ENCODE data around the gene ACVR2A.

The ACVR2A gene

GRCh38 chr2:147854557-147855134 is 9.8 kb downstream of the ACVR2A start:
- Histone ChIP-seq H3K4me3 (no peak overlapping the region), H3K27ac (no peak overlapping the region)
- DNase-seq (ENCODE audit: low spot score): no peak
- no peak for TF ChIP-seq CTCF (IDR thresholded peaks at IDR 0.05)

- DNase-seq (ENCODE audit: low spot score): no peak
- no peak for TF ChIP-seq CTCF (IDR thresholded peaks at IDR 0.05)
- no peak overlapping the region for H3K4me3 ChIP-seq
- H3K27ac ChIP-seq: no peak overlapping the region
Measured at GRCh38 chr2:147855316-147855715, 10.5 kb downstream of the ACVR2A start.

GRCh38 chr2:147855977-147856376 is 11.1 kb downstream of the ACVR2A start:
- Histone ChIP-seq H3K4me3 (no peak overlapping the region), H3K27ac (no peak overlapping the region)
- TF ChIP-seq CTCF (IDR thresholded peaks at IDR 0.05): no peak
- DNase-seq (ENCODE audit: low spot score): no peak

- Histone ChIP-seq H3K27ac (no peak overlapping the region), H3K4me3 (no peak overlapping the region)
- no peak for TF ChIP-seq CTCF (IDR thresholded peaks at IDR 0.05)
- DNase-seq (ENCODE audit: low spot score): no peak
Measured at GRCh38 chr2:147860009-147860408, 15.2 kb downstream of the ACVR2A start.

- Histone ChIP-seq H3K4me3 (no peak overlapping the region), H3K27ac (no peak overlapping the region)
- no peak for TF ChIP-seq CTCF (IDR thresholded peaks at IDR 0.05)
- DNase-seq (ENCODE audit: low spot score): no peak
Measured at GRCh38 chr2:147862859-147863516, 18.2 kb downstream of the ACVR2A start.

- DNase-seq (ENCODE audit: low spot score): no peak
- Histone ChIP-seq H3K27ac (no peak overlapping the region), H3K4me3 (no peak overlapping the region)
- TF ChIP-seq CTCF (IDR thresholded peaks at IDR 0.05): no peak
Measured at GRCh38 chr2:147863835-147864234, 19.0 kb downstream of the ACVR2A start.

GRCh38 chr2:147865560-147865959 is 20.7 kb downstream of the ACVR2A start:
- Histone ChIP-seq H3K27ac (no peak overlapping the region), H3K4me3 (no peak overlapping the region)
- DNase-seq (ENCODE audit: low spot score): no peak
- TF ChIP-seq CTCF (IDR thresholded peaks at IDR 0.05): no peak

Data from coronary artery (tissue), 2 donors.